ENCODE results near the gene HNRNPAB.

DNA sequence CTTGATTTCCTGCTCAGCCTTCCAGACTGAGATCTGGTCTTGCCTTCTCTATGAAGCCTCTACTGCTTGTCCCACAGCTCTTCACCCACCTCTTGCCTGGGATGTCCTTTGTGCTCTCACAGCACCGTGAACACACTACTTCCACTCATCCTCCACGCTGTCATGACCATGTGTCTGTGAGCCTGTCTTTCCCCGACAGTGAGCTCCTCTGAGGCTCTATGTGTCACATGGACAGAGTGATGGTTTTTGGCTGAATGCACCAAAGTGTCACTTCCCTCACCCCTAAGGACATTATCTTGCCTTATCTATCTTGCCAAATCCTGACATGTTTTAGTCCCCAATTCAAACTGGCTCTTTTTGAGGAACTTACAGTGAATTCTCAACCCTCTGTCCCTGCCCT is 16.9 kb downstream of the HNRNPAB start:
- TF ChIP-seq, protein P1, sequence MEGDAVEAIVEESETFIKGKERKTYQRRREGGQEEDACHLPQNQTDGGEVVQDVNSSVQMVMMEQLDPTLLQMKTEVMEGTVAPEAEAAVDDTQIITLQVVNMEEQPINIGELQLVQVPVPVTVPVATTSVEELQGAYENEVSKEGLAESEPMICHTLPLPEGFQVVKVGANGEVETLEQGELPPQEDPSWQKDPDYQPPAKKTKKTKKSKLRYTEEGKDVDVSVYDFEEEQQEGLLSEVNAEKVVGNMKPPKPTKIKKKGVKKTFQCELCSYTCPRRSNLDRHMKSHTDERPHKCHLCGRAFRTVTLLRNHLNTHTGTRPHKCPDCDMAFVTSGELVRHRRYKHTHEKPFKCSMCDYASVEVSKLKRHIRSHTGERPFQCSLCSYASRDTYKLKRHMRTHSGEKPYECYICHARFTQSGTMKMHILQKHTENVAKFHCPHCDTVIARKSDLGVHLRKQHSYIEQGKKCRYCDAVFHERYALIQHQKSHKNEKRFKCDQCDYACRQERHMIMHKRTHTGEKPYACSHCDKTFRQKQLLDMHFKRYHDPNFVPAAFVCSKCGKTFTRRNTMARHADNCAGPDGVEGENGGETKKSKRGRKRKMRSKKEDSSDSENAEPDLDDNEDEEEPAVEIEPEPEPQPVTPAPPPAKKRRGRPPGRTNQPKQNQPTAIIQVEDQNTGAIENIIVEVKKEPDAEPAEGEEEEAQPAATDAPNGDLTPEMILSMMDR (IDR thresholded peaks at IDR 0.05; ENCODE audit: insufficient read depth, low read depth, low read length): no peak
- TF ChIP-seq EZH2 (IDR thresholded peaks at IDR 0.05; ENCODE audit: insufficient read depth, low read length): no peak
